Adrenal gland (tissue), 12 donors: Measurements from ENCODE around the gene STAT5B. TPM values are rescaled to one million over a fixed set of nuclear protein-coding genes. Genes with fewer than 3 reads are reported as not detected.

Source experiments
- DNase-seq, 7 donors: peaks; one replicate each; pipeline ENCODE4 v3.0.0-alpha.2; 2019 to 2020
- H3K27ac ChIP-seq, 5 donors: fragments of 200-600 bp; sonication (generic) in 4 of 5; 1 replicate in 3 of 5; 2 replicates in 2 of 5; pipeline versions ENCODE4 v1.5.1 to v1.8.0; 2016 to 2020; ENCODE audit warnings: mild to moderate bottlenecking in 1 of 5
- H3K27me3 ChIP-seq: fragments of 200-600 bp; 2 replicates; pipeline ENCODE4 v1.8.0; 2021
- H3K36me3 ChIP-seq, 2 donors: fragments of 200-600 bp; replicated peaks in 1 of 2; 1 replicate in 1 of 2; 2 replicates in 1 of 2; pipeline versions ENCODE4 v1.5.1 to v1.8.0; 2018 to 2022
- H3K4me1 ChIP-seq, 2 donors: fragments of 200-600 bp; replicated peaks in 1 of 2; 1 replicate in 1 of 2; 2 replicates in 1 of 2; pipeline versions ENCODE4 v1.5.1 to v1.8.0; 2018 to 2021
- H3K4me3 ChIP-seq, 4 donors: fragments of 200-600 bp; sonication (generic) in 3 of 4; one replicate each; pipeline ENCODE4 v1.5.1; 2016 to 2018
- H3K9me3 ChIP-seq, 3 donors: fragments of 200-600 bp; sonication (generic) in 1 of 3; replicated peaks in 1 of 3; 1 replicate in 2 of 3; 2 replicates in 1 of 3; pipeline versions ENCODE4 v1.5.1 to v1.8.0; 2016 to 2021
- POLR2A ChIP-seq, 2 donors: fragments of 450-650 bp; IDR thresholded peaks; one replicate each; pipeline ENCODE4 v1.6.1; 2017; ENCODE audit warnings: antibody characterized with exemption in 2 of 2, mild to moderate bottlenecking in 2 of 2, moderate library complexity in 1 of 2
- WGBS, 4 donors: extraction: QIAGEN DNeasy Blood & Tissue Kit in 2 of 4; methylation state at CpG; one replicate each; pipeline versions ENCODE4 v1.1.5 to v1.1.7; 2013 to 2017; 5-methylcytosine and 5-hydroxymethylcytosine counted together
- intact Hi-C, 2 donors: fragments of 100-400 bp; cut with DNase I; formaldehyde crosslinking; loops; one replicate each; pipeline versions ENCODE4 v1.14.1 to v1.15.0; 2022 to 2023
- polyA plus RNA-seq, 3 donors: library from polyadenylated mRNA; stranded (reverse); fragments of 200-250 nt in 2 of 3; fragments of 350-450 nt in 1 of 3; fragmentation: Illumina TruSeq in 1 of 3; extraction: RNeasy Lipid Tissue Mini Kit (QIAGEN cat#74804) in 1 of 3; gene quantifications; one replicate each; pipeline ENCODE4 v1.2.3, GENCODE V29; 2013 to 2014
- total RNA-seq, 9 donors: library from RNA; depleted of rRNA in 4 of 9; stranded (reverse); fragments of >200 nt in 4 of 9; fragments of 120-200 nt in 1 of 9; fragmentation: NEBNext Ultra II Directional in 1 of 9; extraction: Animal tissue kit (Norgen Biotek cat#: 25700) in 1 of 9; gene quantifications; one replicate each; pipeline versions ENCODE4 v1.1.0 to v1.2.4, GENCODE V29; 2013 to 2023
- TF ChIP-seq, protein P1 (sequence below), 6 experiments: fragments of 450-650 bp in 4 of 6; fragments of 200-600 bp in 2 of 6; sonication (generic) in 1 of 6; IDR thresholded peaks; 1 replicate in 5 of 6; 2 replicates in 1 of 6; pipeline versions ENCODE4 v1.5.1 to v1.8.0; 2016 to 2021; ENCODE audit warnings: antibody characterized with exemption in 6 of 6, mild to moderate bottlenecking in 2 of 6, moderate library complexity in 1 of 6
- donor health status: healthy with polysubstance abuse.
- donor health status: Bipolar disorder and iron deficiency.
- donor health status: DM: yes; HTN: yes; CAD: no.
- donor health status: DM: no; HTN: no; CAD: no.
- donor health status: DM: no; HTN: no; CAD: no.
- donor health status: DM: yes; HTN: yes; CAD: no.

Gene STAT5B
- total and polyA plus RNA-seq, 12 donors, result 30.3 to 128 (median 101) TPM

DNA sequence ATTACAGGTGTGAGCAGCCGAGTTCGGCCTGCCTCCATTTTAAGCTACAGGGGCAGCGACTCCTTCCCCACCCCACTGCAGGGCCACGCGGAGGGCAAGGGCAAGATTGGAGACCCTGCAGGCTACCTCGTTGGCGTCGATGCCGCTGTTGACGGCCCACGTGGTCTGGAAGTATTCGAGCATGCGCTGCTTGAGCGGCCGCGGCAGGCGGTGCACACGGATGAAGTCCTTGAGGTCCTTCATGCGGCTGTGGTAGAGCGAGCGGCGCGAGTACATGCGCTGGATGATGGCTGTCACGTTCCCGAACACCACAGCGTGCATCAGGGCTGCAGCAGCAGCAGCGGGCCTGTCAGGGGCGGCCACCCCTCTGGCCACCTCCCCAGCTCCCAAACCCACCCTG, 106.8 kb downstream of the STAT5B start:
- no peaks in the 10 kb centered on the region for H3K9me3 ChIP-seq
- no peak overlapping the region for H3K4me3 ChIP-seq
- WGBS, 4 donors, result 92 to 94% (median 94%) methylated on average over 14 to 29 of the region's 29 CpGs
- H3K36me3 ChIP-seq, result no peaks in the 10 kb centered on the region
- intact Hi-C loops, result no loop called here
- H3K27me3 ChIP-seq, result no peaks in the 10 kb centered on the region
- no peak overlapping the region for H3K27ac ChIP-seq
- no peak for DNase-seq
- TF ChIP-seq POLR2A (IDR thresholded peaks at IDR 0.05), result no peak
- TF ChIP-seq, protein P1, sequence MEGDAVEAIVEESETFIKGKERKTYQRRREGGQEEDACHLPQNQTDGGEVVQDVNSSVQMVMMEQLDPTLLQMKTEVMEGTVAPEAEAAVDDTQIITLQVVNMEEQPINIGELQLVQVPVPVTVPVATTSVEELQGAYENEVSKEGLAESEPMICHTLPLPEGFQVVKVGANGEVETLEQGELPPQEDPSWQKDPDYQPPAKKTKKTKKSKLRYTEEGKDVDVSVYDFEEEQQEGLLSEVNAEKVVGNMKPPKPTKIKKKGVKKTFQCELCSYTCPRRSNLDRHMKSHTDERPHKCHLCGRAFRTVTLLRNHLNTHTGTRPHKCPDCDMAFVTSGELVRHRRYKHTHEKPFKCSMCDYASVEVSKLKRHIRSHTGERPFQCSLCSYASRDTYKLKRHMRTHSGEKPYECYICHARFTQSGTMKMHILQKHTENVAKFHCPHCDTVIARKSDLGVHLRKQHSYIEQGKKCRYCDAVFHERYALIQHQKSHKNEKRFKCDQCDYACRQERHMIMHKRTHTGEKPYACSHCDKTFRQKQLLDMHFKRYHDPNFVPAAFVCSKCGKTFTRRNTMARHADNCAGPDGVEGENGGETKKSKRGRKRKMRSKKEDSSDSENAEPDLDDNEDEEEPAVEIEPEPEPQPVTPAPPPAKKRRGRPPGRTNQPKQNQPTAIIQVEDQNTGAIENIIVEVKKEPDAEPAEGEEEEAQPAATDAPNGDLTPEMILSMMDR (IDR thresholded peaks at IDR 0.05), result no peak
- H3K4me1 ChIP-seq, result no peaks in the 10 kb centered on the region

DNA sequence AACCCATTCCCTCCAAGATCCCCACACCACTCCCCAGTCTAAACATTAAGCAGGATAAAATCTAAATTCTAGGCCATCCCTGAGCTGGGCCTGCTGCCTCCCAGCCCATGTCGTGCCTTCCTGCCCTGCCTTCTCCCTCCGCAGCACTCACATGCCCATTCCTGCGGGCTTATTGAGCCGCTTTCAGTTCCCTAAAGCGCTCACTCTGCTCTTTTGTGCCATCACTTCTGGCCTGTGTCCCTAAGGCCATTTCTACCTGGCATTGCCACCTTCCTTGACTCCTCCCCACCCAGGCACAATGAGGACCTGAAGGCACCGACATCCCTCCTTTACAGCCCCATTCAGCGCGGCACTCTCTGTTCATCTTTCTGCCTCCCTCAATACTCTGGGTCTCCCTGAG, 108.4 kb downstream of the STAT5B start:
- no peak overlapping the region for H3K4me3 ChIP-seq
- intact Hi-C loops, result no loop called here
- WGBS, 4 donors, result 85 to 90% (median 89%) methylated on average over 8 of the region's 8 CpGs
- TF ChIP-seq, protein P1 (IDR thresholded peaks at IDR 0.05), result no peak
- TF ChIP-seq POLR2A (IDR thresholded peaks at IDR 0.05), result no peak
- no peaks in the 10 kb centered on the region for H3K36me3 ChIP-seq
- no peak for DNase-seq
- no peak overlapping the region for H3K27ac ChIP-seq
- H3K27me3 ChIP-seq, result no peaks in the 10 kb centered on the region
- no peaks in the 10 kb centered on the region for H3K4me1 ChIP-seq
- no peaks in the 10 kb centered on the region for H3K9me3 ChIP-seq

DNA sequence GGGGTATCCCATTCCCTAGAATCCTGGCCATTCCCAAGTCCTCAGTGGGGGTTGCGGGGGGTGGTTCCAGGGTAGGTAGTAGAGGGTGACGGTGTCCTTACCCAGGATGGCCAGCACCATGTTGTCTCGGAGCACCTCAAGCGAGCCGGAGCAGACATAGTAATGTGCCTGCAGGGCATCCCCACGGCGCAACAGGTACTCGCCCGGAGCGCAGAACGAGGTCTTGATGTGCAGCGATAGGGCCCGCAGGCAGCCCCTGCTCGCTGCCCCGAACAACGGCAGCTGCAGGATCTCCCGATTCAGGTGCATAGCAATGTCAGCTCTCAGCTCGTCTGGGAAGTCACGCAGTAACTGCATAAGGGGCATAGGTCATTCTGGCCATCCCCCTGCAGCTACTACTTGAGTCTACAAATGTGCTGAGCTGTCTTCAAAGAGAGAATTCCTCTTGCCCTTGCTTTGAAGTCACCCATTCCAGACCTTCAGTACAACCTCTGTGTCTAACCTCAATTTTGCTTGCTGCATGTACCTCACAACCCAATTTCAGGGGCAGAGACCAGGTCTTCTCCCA, 109.9 kb downstream of the STAT5B start:
- Histone ChIP-seq H3K27ac (no peak overlapping the region), H3K36me3 (no peaks in the 10 kb centered on the region), H3K27me3 (no peaks in the 10 kb centered on the region), H3K4me1 (no peaks in the 10 kb centered on the region), H3K4me3 (no peak overlapping the region), H3K9me3 (no peaks in the 10 kb centered on the region)
- no peak for TF ChIP-seq POLR2A (IDR thresholded peaks at IDR 0.05)
- TF ChIP-seq, protein P1 (IDR thresholded peaks at IDR 0.05), result no peak
- 89 to 98% (median 91%) methylated on average over 13 to 19 of the region's 19 CpGs for WGBS, 4 donors
- intact Hi-C loops, result no loop called here
- DNase-seq, result no peak

DNA sequence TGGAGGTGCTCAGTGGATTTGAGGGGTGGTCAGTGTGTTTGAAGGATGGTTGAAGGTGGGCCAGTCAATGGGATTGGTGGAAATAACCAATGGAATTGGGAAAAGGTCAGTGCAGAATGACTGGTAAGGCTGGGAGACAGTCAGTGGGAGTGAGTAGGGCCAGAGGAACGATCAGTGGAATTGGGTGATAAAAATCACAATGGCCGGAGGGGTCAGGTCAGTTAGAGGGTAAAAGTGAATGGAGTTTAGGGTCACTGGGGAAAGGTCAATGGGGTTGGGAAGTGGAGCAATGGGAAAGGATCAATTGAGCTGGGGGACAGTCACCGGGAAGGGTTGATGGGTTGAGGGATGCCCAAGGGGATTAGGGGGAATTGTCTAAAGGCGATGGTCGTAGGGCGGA, 110.4 kb downstream of the STAT5B start:
- TF ChIP-seq, protein P1 (IDR thresholded peaks at IDR 0.05), result no peak
- no peak for TF ChIP-seq POLR2A (IDR thresholded peaks at IDR 0.05)
- Histone ChIP-seq H3K36me3 (no peaks in the 10 kb centered on the region), H3K4me3 (no peak overlapping the region), H3K4me1 (no peaks in the 10 kb centered on the region), H3K27ac (no peak overlapping the region), H3K9me3 (no peaks in the 10 kb centered on the region), H3K27me3 (no peaks in the 10 kb centered on the region)
- DNase-seq, result no peak
- intact Hi-C loops, result no loop called here
- 86 to 95% (median 88%) methylated on average over 6 of the region's 6 CpGs for WGBS, 4 donors
